ENCODE results near the gene MBOAT1. TPM values are rescaled to one million over a fixed set of nuclear protein-coding genes. Genes with fewer than 3 reads are reported as not detected.

The MBOAT1 gene
- total RNA-seq, 1 experiment from 2014 or later: 6.3 TPM

DNA sequence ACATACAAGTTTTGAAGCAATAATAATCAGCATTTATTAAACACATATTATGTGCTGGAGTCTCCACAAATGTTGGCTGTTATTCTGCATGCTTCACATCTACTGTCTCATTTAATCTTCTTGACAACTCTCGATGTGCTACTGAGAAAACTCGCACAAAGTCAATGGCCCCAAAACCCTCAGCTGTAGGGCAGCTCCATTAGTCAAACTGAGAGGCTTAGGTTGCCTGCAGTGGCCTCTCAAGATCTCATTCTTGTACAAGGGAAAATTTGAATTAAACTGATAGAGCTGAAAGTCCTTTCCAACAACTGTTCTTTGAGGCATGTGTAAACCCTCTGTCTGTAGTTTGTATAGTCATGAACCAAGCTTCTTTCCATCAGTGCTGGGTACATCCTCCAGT, 49.8 kb downstream of the MBOAT1 start:
- Histone ChIP-seq H3K4me3 (ENCODE audit: low read depth, low read length, poor library complexity, severe bottlenecking) (no peak overlapping the region), H3K27ac (ENCODE audit: low read depth, low read length, poor library complexity, severe bottlenecking) (no peak overlapping the region), H3K36me3 (ENCODE audit: insufficient read depth, low read length, poor library complexity, severe bottlenecking) (no peaks in the 10 kb centered on the region), H3K4me1 (ENCODE audit: insufficient read depth, low read length, poor library complexity, severe bottlenecking) (no peaks in the 10 kb centered on the region), H3K27me3 (replicated peaks; ENCODE audit: insufficient read depth, low read depth, low read length, poor library complexity) (no peaks in the 10 kb centered on the region), H3K9me3 (ENCODE audit: low read depth, low read length, poor library complexity, severe bottlenecking) (no peaks in the 10 kb centered on the region)
- CTCF ChIA-PET: no interaction called here
- POLR2A ChIA-PET (ENCODE audit: low non-redundant PET): no interaction called here
- no peak for TF ChIP-seq EZH2 (IDR thresholded peaks at IDR 0.05; ENCODE audit: borderline replicate concordance, low read depth, low read length, poor library complexity, severe bottlenecking)
- TF ChIP-seq, protein P1, sequence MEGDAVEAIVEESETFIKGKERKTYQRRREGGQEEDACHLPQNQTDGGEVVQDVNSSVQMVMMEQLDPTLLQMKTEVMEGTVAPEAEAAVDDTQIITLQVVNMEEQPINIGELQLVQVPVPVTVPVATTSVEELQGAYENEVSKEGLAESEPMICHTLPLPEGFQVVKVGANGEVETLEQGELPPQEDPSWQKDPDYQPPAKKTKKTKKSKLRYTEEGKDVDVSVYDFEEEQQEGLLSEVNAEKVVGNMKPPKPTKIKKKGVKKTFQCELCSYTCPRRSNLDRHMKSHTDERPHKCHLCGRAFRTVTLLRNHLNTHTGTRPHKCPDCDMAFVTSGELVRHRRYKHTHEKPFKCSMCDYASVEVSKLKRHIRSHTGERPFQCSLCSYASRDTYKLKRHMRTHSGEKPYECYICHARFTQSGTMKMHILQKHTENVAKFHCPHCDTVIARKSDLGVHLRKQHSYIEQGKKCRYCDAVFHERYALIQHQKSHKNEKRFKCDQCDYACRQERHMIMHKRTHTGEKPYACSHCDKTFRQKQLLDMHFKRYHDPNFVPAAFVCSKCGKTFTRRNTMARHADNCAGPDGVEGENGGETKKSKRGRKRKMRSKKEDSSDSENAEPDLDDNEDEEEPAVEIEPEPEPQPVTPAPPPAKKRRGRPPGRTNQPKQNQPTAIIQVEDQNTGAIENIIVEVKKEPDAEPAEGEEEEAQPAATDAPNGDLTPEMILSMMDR (conservative IDR thresholded peaks at IDR 0.05; ENCODE audit: low read depth, low read length): no peak
- intact Hi-C loops (cut with micrococcal nuclease; ENCODE audit: unreplicated experiment): no loop called here
- BruUV-seq (replicated peaks): no TSS peak
- no peak for DNase-seq (ENCODE audit: low spot score)

DNA sequence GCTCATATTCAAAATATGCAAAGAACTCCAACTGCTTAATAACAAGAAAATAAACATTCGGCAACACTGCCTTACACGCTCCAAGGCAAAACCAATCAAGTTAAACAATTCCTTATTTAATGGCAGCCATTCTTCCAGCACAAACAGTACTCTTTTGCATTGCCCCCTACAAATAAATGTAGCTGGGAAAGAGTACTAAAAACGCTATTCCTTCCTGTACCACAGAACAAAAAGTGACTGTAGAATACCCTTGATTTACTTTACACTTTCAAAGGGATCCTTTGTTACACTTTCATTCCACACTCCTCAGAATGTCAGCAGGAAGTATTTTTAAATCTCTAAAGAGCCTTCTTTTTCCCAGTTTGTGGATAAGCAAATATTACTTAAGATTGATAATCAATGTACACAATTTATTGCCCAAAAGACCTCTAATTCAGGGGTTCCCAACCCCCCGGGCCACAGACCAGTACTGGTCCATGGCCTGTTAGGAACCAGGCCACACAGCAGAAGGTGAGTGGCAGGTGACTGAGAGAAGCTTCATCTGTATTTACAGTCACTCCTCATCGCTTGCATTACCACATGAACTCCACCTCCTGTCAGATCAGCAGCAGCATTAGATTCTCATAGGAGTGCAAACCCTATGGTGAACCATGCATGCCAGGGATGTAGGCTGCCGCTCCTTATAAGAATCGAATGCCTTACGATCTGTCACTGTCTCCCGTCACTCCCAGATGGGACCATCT, 51.6 kb downstream of the MBOAT1 start:
- POLR2A ChIA-PET (ENCODE audit: low non-redundant PET): no interaction called here

DNA sequence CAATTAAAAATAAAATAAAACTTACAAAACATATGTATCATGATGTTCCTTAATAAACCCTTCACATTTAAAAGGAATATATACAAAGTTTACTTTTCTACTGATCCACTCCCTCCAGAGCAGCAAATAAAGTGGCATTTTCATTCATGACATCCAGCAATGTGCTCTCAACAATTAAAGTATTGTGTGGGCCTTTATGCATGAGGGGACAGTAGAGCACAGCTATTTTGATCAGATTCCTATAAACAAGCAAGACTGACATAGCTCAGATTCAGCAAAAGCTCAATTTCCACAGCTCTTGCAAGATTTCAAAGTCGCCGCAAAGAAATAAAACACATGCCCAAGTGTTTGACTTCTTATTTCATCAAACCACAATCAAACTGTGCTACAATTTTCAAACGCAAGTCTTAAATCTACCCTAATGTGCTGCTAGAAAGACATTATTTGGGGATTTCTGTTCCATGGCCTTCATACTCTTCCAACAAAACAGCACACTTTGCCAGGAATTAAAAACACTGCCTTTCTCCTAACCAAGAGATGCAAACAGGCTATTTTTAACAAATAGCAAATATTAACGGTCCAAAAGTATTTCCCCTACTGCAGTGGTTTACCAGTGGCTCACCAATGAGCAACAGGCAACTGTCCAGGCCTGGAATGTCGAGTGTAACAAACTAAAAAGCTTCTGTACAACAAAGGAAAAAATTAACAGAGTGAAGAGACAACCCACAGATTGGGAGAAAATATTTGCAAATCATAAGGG, 52.3 kb downstream of the MBOAT1 start:
- Histone ChIP-seq H3K36me3 (ENCODE audit: insufficient read depth, low read length, poor library complexity, severe bottlenecking) (no peaks in the 10 kb centered on the region), H3K4me1 (ENCODE audit: insufficient read depth, low read length, poor library complexity, severe bottlenecking) (no peaks in the 10 kb centered on the region), H3K9me3 (ENCODE audit: low read depth, low read length, poor library complexity, severe bottlenecking) (no peaks in the 10 kb centered on the region), H3K27me3 (replicated peaks; ENCODE audit: insufficient read depth, low read depth, low read length, poor library complexity) (no peaks in the 10 kb centered on the region), H3K4me3 (ENCODE audit: low read depth, low read length, poor library complexity, severe bottlenecking) (no peak overlapping the region), H3K27ac (ENCODE audit: low read depth, low read length, poor library complexity, severe bottlenecking) (no peak overlapping the region)
- BruUV-seq (replicated peaks): no TSS peak
- no peak for DNase-seq (ENCODE audit: low spot score)
- CTCF ChIA-PET: no interaction called here
- no peak for TF ChIP-seq EZH2 (IDR thresholded peaks at IDR 0.05; ENCODE audit: borderline replicate concordance, low read depth, low read length, poor library complexity, severe bottlenecking)
- TF ChIP-seq, protein P1 (conservative IDR thresholded peaks at IDR 0.05; ENCODE audit: low read depth, low read length): no peak
- POLR2A ChIA-PET (ENCODE audit: low non-redundant PET): no interaction called here
- intact Hi-C loops (cut with micrococcal nuclease; ENCODE audit: unreplicated experiment): no loop called here

More for the DNA sequence above, 51.6 kb downstream of the MBOAT1 start:
- Histone ChIP-seq H3K9me3 (ENCODE audit: low read depth, low read length, poor library complexity, severe bottlenecking) (no peaks in the 10 kb centered on the region), H3K4me3 (ENCODE audit: low read depth, low read length, poor library complexity, severe bottlenecking) (no peak overlapping the region), H3K27me3 (replicated peaks; ENCODE audit: insufficient read depth, low read depth, low read length, poor library complexity) (no peaks in the 10 kb centered on the region), H3K36me3 (ENCODE audit: insufficient read depth, low read length, poor library complexity, severe bottlenecking) (no peaks in the 10 kb centered on the region), H3K4me1 (ENCODE audit: insufficient read depth, low read length, poor library complexity, severe bottlenecking) (no peaks in the 10 kb centered on the region), H3K27ac (ENCODE audit: low read depth, low read length, poor library complexity, severe bottlenecking) (no peak overlapping the region)
- no TSS peak for BruUV-seq (replicated peaks)
- TF ChIP-seq, protein P1 (conservative IDR thresholded peaks at IDR 0.05; ENCODE audit: low read depth, low read length): no peak
- TF ChIP-seq EZH2 (IDR thresholded peaks at IDR 0.05; ENCODE audit: borderline replicate concordance, low read depth, low read length, poor library complexity, severe bottlenecking): no peak
- CTCF ChIA-PET: no interaction called here
- DNase-seq (ENCODE audit: low spot score): no peak
- intact Hi-C loops (cut with micrococcal nuclease; ENCODE audit: unreplicated experiment): no loop called here

Measured in A673 (cell line).